Lower lobe of right lung (tissue), 2 donors: ENCODE data around the gene KCNC3. TPM values are rescaled to one million over a fixed set of nuclear protein-coding genes. Genes with fewer than 3 reads are reported as not detected.

Experiments used
- ATAC-seq, 2 donors: fragments of 200-7000 bp; cut with Tn5 transposase; one replicate each; pipeline ENCODE4 v1.9.1; 2020 to 2022; ENCODE audit warnings: mild to moderate bottlenecking in 2 of 2, moderate library complexity in 2 of 2
- DNase-seq: peaks from one replicate; pipeline ENCODE4 v3.0.0-alpha.2; 2020
- H3K27ac ChIP-seq: fragments of 200-600 bp; one replicate; pipeline ENCODE4 v1.8.0; 2022
- H3K27me3 ChIP-seq: fragments of 200-600 bp; one replicate; pipeline ENCODE4 v1.8.0; 2022; ENCODE audit warnings: low read depth
- H3K36me3 ChIP-seq: fragments of 200-600 bp; one replicate; pipeline ENCODE4 v1.8.0; 2022; ENCODE audit warnings: mild to moderate bottlenecking
- H3K4me1 ChIP-seq: fragments of 200-600 bp; one replicate; pipeline ENCODE4 v1.8.0; 2022
- H3K4me3 ChIP-seq: fragments of 200-600 bp; one replicate; pipeline ENCODE4 v1.8.0; 2022; ENCODE audit warnings: mild to moderate bottlenecking
- H3K9me3 ChIP-seq: fragments of 200-600 bp; one replicate; pipeline ENCODE4 v1.8.0; 2022
- intact Hi-C: fragments of 100-400 bp; cut with DNase I; formaldehyde crosslinking; loops from one replicate; pipeline ENCODE4 v1.11.0; 2022
- total RNA-seq: library from RNA; stranded (reverse); fragmentation: NEBNext Ultra II Directional; extraction: Animal tissue kit (Norgen Biotek cat#: 25700); gene quantifications from one replicate; pipeline ENCODE4 v1.2.1, GENCODE V29; 2021
- TF ChIP-seq, protein P1 (sequence below): fragments of 200-600 bp; IDR thresholded peaks from one replicate; pipeline ENCODE4 v1.8.0; 2022; ENCODE audit warnings: antibody characterized with exemption, mild to moderate bottlenecking
- donor health status: DM: no; HTN: yes; CAD: no; lungs with severe emphysema.

The KCNC3 gene
- total RNA-seq, 1 donor from 2014 or later = 11.1 TPM

DNA sequence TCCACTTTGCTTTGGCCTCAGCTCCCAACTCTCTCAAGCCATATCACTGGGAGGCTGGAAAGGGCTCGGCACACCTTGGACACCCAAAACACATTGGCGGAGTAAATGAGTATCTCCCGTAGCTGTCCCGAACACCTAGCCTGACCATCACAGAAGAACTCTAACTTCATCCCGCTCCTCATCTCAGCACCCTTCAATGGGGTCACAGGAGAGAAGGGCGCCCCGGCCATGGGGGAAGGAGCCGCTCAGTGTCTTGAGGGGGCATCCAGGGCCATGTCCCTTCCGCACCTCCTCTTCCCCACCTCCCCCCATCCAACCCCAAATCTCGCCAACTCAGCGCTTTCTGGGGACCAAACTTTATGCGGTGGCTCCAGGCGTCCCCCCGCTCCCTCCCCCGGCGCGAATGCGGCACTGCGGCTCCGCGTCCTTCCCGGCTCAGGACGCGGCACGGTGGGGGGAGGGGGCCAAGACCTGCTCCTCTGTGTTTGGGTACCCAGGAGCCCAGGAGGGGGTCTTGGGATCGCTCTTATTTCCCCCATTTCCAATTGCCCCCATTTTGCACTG is 3.0 kb downstream of the KCNC3 start:
- Histone ChIP-seq H3K4me3 (peak overlapping the region; percentile 4), H3K4me1 (peaks cover 23% of the 10 kb centered on the region), H3K27ac (no peak overlapping the region), H3K36me3 (no peaks in the 10 kb centered on the region), H3K27me3 (peaks cover 20% of the 10 kb centered on the region), H3K9me3 (no peaks in the 10 kb centered on the region)
- TF ChIP-seq, protein P1, sequence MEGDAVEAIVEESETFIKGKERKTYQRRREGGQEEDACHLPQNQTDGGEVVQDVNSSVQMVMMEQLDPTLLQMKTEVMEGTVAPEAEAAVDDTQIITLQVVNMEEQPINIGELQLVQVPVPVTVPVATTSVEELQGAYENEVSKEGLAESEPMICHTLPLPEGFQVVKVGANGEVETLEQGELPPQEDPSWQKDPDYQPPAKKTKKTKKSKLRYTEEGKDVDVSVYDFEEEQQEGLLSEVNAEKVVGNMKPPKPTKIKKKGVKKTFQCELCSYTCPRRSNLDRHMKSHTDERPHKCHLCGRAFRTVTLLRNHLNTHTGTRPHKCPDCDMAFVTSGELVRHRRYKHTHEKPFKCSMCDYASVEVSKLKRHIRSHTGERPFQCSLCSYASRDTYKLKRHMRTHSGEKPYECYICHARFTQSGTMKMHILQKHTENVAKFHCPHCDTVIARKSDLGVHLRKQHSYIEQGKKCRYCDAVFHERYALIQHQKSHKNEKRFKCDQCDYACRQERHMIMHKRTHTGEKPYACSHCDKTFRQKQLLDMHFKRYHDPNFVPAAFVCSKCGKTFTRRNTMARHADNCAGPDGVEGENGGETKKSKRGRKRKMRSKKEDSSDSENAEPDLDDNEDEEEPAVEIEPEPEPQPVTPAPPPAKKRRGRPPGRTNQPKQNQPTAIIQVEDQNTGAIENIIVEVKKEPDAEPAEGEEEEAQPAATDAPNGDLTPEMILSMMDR = no peak
- intact Hi-C loops = no loop called here
- ATAC-seq (no peak), DNase-seq (no peak)

DNA sequence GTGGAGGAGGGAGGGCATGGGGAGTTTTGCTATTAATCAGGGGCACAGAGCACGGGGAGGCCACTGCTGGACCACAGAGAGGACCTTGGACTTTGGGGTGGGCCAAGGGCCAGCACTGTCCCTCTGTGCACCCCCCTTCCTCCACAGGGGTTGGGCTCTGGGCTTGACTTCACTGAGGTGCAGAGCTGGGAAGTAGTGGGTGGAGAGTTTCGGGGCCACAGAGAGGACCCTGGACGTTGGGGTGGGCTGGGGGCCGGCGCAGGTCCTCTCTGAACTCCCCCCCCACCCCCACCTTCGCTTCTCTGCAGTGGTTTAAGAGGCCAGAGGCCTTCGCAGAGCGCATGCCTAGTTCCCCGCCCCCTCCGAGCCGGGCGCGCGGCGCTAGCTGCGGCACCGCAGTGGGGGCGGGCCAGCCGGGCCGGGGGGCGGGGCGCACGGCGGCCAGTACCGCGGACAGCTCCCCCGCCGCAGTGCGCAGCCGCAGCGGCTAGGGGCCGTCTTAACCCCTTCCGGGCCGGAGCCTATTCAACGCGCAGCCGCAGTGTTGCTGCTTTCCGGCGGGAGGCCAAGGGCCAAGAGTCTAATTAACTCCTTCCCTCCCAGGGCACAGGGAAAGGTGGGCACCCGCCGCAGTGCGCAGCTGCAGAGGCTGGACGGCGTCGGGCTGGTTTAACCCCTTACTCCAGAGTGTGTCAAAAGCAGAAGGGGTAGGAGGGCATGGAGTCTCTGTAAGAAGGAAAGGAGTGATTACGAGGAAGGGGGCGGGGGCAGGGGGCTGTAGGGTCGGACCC is 3.7 kb downstream of the KCNC3 start:
- Histone ChIP-seq H3K9me3 (no peaks in the 10 kb centered on the region), H3K4me1 (peaks cover 23% of the 10 kb centered on the region), H3K27me3 (peaks cover 20% of the 10 kb centered on the region), H3K27ac (no peak overlapping the region), H3K36me3 (no peaks in the 10 kb centered on the region), H3K4me3 (peak overlapping the region; percentile 4)
- DNase-seq (peak; percentile 80), ATAC-seq (peak; percentile 56 to 73)
- intact Hi-C loops = no loop called here
- TF ChIP-seq, protein P1 = no peak

DNA sequence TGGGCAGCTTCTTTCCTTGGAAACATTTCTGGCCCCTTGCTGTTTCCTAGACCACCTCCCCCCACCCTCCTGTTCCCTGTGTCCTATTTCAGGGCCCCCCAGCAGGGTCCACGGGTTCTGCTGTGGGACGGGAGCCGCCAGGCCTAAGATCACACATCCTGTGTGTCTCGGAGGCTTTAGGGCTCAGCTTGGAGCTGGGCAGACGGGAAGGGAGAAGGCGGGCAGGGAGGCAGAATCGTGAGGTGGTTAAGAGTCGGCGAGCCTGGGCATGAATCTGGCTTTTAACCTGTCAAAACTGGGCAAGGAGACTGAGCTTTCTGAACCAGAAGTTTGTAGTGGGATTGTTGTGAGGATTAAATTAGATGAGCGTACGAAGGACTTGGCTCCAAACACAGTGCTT is 4.8 kb downstream of the KCNC3 start:
- Histone ChIP-seq H3K9me3 (no peaks in the 10 kb centered on the region), H3K36me3 (no peaks in the 10 kb centered on the region), H3K27ac (no peak overlapping the region), H3K4me1 (peaks cover 11% of the 10 kb centered on the region), H3K27me3 (peaks cover 20% of the 10 kb centered on the region), H3K4me3 (no peak overlapping the region)
- ATAC-seq (no peak), DNase-seq (no peak)
- intact Hi-C loops = no loop called here
- TF ChIP-seq, protein P1 = no peak

DNA sequence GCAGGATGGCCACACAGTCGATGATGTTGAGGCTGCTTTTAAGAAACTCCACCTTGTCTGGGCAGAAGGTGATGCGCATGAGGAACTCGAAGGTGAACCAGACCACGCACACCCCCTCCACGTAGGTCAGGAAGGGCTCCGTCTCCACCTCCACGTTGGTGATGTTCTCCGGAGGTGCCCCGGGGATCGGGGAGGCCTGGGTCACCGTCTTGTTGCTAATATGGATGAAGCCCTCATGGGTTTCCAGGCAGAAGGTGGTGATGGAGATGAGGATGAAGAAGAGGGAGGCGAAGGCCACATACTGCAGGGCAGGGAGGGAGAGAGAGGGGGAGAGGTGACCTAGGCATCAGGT is 5.4 kb downstream of the KCNC3 start:
- Histone ChIP-seq H3K9me3 (no peaks in the 10 kb centered on the region), H3K27ac (no peak overlapping the region), H3K36me3 (no peaks in the 10 kb centered on the region), H3K4me3 (no peak overlapping the region), H3K4me1 (peaks cover 10% of the 10 kb centered on the region), H3K27me3 (peaks cover 20% of the 10 kb centered on the region)
- DNase-seq (no peak), ATAC-seq (no peak)
- intact Hi-C loops = no loop called here
- TF ChIP-seq, protein P1 = no peak

DNA sequence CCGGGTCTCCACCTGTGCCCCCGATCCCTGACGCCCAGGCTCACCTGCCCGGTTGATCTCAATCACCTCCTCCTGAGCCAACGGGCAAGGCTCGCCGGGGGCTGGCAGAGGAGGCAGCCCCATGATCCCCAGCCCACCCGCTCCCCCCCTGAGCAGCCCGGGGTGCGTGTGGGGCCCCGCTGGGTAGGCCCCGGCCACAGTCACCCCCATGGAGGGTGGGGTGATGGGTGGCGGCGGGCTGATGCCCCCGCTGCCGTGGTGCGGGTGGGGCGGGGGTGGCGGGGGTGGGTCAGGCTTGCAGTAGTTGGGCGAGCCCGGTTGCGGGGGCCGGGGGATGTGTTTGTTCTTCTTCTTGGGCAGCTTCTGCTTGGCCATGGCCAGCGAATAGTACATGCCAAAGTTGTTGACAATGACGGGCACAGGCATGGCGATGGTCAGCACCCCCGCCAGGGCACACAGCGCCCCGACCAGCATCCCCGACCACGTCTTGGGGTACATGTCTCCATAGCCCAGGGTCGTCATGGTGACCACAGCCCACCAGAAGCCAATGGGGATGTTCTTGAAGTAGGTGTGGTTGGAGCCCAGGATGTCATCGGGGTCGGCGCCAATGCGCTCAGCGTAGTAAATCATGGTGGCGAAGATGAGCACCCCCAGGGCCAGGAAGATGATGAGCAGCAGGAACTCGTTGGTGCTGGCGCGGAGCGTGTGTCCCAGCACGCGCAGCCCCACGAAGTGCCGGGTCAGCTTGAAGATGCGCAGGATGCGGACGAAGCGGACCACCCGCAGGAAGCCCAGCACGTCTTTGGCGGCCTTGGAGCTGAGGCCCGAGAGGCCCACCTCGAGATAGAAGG is 6.0 kb downstream of the KCNC3 start:
- Histone ChIP-seq H3K4me1 (peaks cover 10% of the 10 kb centered on the region), H3K36me3 (no peaks in the 10 kb centered on the region), H3K9me3 (no peaks in the 10 kb centered on the region), H3K27ac (no peak overlapping the region), H3K4me3 (no peak overlapping the region), H3K27me3 (peaks cover 17% of the 10 kb centered on the region)
- intact Hi-C loops = no loop called here
- DNase-seq = no peak
- TF ChIP-seq, protein P1 = no peak
- no peak for ATAC-seq
